CMK (cell line): ENCODE results near the gene KNSTRN.

Source experiments
- DNase-seq: peaks from one replicate; pipeline ENCODE4 v3.0.0-alpha.2; 2010; ENCODE audit warnings: low read depth

KNSTRN gene

DNA sequence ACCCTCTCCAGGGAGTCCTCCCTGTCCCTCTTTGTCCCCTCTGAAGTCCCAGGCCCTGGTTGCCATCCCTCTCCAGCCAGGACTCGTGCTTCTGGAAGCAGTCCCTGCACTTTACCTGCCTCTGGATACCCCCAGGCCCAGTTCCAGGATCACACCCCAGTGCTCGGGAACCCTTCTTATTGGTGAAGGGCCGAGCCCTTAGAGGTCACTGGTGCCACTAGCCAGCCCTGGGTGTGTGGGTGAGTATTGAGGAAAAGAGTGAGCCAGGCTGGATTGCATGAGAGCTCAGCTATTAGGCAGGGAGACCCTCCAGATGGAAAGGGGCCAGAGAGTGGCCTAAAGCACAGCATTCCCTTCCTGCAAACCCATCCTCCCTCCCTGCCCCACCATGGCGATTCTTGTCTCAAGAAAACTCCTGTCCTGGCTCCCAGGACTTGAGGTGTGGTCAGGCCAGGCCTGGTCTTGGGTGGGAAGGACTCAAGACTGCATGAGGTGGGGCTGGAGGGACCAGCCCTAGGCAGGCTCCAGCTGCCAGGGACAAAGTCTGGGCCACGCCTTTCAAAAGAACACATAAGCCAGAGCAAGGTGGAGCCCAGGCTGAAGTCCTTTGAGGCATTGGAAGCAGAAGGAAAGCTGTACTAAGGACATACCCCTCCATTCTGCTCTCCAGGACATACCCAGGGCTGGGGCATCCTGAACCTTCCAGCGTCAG, 36.5 kb upstream of the KNSTRN start:
- DNase-seq: no peak

GRCh38 chr15:40346579-40347558, 35.7 kb upstream of the KNSTRN start:
- no peak for DNase-seq

DNA sequence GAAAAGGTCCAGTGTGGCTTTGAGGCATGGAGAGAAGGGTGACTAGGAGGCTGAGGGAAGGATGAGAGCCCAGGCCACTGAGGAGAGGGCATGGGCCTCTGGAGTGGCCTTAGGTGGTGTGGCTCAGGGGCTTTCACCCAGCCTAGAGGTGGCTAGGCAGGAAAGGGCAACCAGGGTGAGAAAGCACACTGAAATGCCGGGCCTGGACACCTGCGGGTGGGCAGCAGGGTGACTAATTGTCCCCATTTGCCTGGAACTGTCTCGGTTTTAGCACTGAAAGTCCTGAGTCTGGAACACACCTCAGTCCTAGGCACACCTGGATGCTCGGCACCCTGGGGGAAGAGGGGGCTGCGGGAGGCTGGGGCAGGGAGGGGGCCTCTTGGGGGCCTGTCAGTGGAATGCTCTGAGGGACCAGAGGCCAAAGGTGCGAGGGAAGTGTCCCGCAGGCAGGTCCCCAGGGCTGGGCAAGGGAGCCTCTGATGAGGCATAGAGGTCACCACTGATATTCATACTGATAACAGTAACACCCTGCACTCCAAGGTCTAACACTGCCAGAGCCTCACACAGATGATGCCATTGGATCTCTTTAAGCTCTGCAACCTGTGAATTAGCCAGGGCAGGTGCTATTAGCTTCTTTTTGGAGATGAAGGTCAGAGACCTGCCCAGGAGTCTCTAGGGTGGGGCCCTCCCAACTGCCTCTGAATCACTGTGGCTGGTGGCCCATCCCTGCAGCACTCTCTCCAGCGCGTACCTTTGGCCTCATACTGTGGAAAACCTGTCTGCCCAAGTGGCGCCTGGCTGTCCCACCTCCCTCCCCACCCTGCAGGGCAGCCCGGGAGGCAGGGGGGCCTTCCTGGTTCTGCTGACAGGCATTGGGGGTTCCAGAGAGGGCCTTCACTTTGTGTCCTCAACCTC, 34.7 kb upstream of the KNSTRN start:
- no peak for DNase-seq

DNA sequence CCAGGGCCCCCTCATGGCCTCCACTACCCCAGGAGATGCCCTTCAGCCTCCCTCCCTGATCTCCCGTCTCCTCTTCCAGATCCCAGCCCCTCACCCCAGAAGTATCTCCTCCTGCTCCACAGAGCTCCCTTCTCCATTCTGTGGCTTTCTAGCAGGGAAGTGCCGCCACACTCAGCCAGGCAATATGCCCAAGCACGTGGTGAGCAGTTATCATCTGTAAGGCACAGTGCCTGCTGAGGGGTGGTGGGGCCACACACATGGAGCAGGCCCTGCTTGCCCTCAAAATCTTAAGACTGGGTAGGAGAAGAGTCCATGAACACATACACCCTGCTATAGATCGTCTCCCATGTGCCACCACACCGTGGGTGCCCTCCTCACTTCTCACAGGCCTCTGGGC, 34.0 kb upstream of the KNSTRN start:
- DNase-seq: no peak

DNA sequence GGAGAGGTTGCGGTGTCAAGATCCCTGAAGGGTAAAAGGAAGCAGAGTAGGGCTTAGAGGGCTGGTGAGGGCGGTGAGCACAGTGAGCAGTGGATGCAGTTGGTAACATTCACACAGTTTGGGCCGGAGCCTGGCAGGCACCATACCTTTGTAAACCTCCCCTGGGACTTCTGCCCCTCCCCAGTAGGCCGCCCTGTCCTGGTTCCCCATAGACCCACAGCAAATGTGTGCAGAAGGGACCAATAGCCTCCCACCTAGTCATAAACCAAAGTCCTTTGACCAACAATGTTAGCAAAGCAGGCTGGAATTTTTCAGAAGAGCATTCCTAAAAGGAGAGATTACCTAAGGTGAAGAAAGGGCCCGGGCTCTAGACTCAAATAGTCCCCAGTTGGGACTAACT, 33.4 kb upstream of the KNSTRN start:
- DNase-seq: no peak

DNA sequence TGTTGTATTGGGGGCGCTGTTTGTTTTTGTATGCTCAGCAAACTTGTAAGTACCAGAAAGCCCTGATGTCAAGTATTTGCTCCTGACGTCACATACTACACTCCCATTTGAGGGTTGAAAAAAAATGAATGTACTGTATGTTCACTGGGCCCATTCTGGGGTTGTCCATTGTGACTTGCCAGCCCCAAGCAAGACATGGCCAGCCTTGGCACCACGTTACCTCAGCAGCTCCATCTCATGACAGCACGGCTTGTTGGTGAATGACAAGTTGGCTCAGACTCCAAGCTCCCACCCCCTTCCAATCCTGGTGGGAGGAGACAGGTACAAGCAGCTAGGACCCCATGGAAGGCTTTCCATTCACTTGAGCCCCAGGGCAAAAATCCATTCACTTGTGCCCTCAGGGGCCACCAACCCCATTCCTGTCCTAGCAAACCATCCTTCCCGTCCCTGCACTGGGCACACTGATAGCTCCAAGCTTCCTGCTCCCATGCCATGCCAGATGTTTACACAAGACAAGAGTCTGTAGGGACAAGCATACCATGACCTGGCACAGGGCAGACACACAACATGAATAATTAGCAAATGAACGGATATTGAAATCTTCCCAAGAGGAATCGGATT, 30.1 kb upstream of the KNSTRN start:
- no peak for DNase-seq

DNA sequence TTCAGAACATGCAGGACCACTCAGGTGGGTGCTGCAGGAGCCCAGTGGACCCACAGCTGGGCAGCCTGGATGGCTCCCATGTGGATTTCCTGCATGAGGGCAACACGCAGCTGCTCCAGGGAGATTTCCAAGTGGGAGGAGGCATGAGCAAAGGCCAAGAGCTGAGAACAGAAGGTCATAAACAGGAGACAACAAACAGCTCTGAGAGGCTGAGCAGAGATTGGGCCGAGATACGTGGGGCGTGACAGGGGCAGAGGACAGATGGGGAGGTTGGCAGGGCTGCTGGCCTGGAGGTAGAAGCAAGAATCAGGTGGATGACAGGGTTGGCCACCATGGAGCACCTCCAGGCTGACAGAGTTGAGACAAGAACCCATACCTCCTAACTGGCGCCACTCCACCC, 28.8 kb upstream of the KNSTRN start:
- DNase-seq: no peak

GRCh38 chr15:40354408-40355171, 27.9 kb upstream of the KNSTRN start:
- no peak for DNase-seq

GRCh38 chr15:40355976-40356585, 26.4 kb upstream of the KNSTRN start:
- DNase-seq: no peak

GRCh38 chr15:40357246-40357645, 25.3 kb upstream of the KNSTRN start:
- DNase-seq: no peak

GRCh38 chr15:40357723-40358470, 24.6 kb upstream of the KNSTRN start, which contains the start of gene DISP2:
DISP2 (plus strand) TSS chr15:40358219; CDS start chr15:40358322, 103 bp downstream.
- no peak for DNase-seq

GRCh38 chr15:40358471-40359353, 23.8 kb upstream of the KNSTRN start:
- DNase-seq: no peak

- DNase-seq: no peak
Observed at GRCh38 chr15:40360015-40360414, 22.5 kb upstream of the KNSTRN start.

- no peak for DNase-seq
Observed at GRCh38 chr15:40361640-40362039, 20.9 kb upstream of the KNSTRN start.

DNA sequence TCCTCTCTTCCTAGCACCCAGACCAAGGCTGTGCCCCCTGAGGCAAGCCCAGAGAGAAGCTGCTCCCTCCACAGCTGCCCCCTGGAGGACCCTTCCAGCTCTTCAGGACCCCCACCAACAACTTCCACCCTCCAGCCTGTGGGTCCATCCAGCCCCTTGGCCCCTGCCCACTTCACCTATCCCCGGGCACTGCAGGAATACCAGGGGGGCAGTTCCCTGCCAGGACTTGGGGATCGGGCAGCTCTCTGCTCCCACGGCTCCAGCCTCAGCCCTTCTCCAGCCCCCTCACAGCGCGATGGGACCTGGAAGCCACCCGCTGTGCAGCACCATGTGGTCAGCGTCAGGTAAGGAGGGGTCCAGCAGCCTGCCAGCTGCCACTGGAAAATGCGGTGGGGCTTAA, 18.9 kb upstream of the KNSTRN start:
- DNase-seq: no peak

DNA sequence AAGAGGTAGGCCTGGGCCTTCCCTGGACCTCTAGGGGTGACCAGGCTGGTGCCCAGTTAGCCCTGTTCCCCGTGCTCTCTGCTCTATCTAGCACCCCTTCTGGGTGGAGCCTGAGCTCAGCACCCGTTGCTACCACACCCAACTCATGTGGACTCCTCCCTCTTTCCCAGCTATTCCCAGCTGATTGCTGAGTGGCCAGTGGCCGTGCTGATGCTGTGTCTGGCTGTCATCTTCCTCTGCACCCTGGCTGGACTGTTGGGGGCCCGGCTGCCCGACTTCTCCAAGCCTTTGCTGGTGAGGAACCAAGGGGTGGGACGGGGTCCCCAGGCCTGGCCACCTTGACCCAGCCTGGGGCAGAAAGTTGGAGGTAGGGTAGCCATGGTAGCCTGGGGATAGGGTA, 18.3 kb upstream of the KNSTRN start:
- no peak for DNase-seq

DNA sequence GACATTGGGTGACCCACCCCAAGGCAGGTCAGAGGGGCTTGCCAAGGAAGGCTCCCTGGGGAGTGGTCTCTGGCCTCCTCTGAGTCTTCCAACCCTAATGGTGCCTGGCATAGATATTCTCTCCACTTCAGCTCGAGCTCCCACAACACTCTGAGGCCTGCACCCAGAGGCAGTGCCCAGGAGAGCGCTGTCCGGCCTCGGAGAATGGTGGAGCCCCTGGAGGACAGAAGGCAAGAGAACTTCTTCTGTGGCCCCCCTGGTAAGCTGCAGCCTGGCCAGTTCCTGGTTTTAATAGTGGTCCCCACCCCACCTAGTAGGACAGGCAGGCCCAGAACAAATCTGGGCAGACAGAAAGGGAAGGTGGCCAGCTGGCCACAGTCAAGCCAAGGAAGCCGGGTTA, 17.5 kb upstream of the KNSTRN start:
- DNase-seq: no peak

DNA sequence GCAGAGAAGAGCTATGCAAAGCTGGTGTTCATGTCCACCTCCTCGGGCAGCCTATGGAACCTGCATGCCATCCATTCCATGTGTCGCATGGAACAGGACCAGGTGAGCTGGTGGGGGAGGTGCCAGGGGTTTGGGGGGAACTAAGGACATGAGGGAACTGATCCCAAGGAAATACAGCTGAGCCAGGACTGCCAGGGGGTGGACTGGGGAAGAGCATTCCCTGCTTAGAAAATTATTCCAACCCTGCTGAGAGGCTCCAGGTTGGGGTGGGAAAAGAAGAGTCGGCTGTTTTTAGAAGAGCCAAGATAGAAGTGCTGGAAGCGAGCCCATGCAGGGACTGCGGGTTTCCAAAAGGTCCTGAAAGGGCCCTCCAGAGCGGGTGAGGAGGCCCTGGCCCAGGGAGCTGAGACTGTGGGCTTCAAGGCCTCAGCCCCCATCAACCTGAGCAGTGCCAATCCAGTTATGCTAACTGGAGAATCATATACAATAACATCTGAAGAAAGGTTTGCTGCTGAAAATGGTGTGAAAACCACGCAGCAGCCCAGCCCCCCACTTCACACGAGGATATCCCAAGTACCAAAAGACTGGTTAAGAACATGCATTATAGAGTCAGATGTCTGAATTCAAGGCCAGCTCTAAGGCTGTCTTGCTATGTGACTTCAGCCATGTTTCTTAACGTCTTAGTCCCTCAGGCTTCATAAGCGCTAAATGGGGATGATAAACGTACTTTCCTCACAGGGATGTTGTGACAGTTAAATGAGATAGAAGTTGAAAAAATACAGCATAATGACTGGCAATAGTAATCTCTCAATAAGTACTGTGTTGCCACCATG, 16.7 kb upstream of the KNSTRN start:
- DNase-seq: no peak
